Osteoblast (primary cell): ENCODE data around the gene MMEL1. TPM values are rescaled to one million over a fixed set of nuclear protein-coding genes. Genes with fewer than 3 reads are reported as not detected.

ENCODE experiments used
- DNase-seq: peaks from one replicate; pipeline ENCODE4 v3.0.0; 2011; ENCODE audit warnings: low spot score, mixed read lengths; ENCODE audit not compliant: insufficient read length; ENCODE audit errors: missing footprints
- H2AFZ ChIP-seq: 2 replicates; pipeline ENCODE4 v1.6.0; 2011; ENCODE audit warnings: mild to moderate bottlenecking, low read length
- H3K27ac ChIP-seq: 2 replicates; pipeline ENCODE4 v1.5.1; 2011; ENCODE audit warnings: mild to moderate bottlenecking, low read depth, low read length, moderate library complexity
- H3K27me3 ChIP-seq: 2 replicates; pipeline ENCODE4 v1.6.0; 2012; ENCODE audit warnings: mild to moderate bottlenecking, control low read depth, inconsistent platforms, low read length, moderate library complexity; ENCODE audit not compliant: insufficient read depth
- H3K36me3 ChIP-seq: 2 replicates; pipeline ENCODE4 v1.5.1; 2011; ENCODE audit warnings: mild to moderate bottlenecking, low read length, control low read depth, moderate library complexity; ENCODE audit not compliant: insufficient read depth
- H3K4me1 ChIP-seq: 2 replicates; pipeline ENCODE4 v1.5.1; 2011; ENCODE audit warnings: mild to moderate bottlenecking, low read length, control low read depth, moderate library complexity; ENCODE audit not compliant: insufficient read depth
- H3K4me2 ChIP-seq: 2 replicates; pipeline ENCODE4 v1.6.0; 2011; ENCODE audit warnings: mild to moderate bottlenecking, low read length; ENCODE audit not compliant: insufficient read depth
- H3K4me3 ChIP-seq: fragments of 200-600 bp; sonication (generic); 3 replicates; pipeline ENCODE4 v1.5.1; 2012; ENCODE audit warnings: mild to moderate bottlenecking, low read length, inconsistent platforms; ENCODE audit not compliant: insufficient read depth
- H3K79me2 ChIP-seq: 2 replicates; pipeline ENCODE4 v1.6.0; 2012; ENCODE audit warnings: mild to moderate bottlenecking, low read length, control low read depth, inconsistent platforms; ENCODE audit not compliant: insufficient read depth
- H3K9me3 ChIP-seq: 2 replicates; pipeline ENCODE4 v1.5.1; 2011; ENCODE audit warnings: low read depth, low read length, control low read depth
- H4K20me1 ChIP-seq: 2 replicates; pipeline ENCODE4 v1.6.0; 2012; ENCODE audit warnings: mild to moderate bottlenecking, low read length, control low read depth; ENCODE audit not compliant: insufficient read depth
- total RNA-seq: library from RNA; depleted of rRNA; stranded (reverse); fragments of >200 nt; gene quantifications from 2 replicates; pipeline ENCODE4 v1.2.3, GENCODE V29; 2012
- TF ChIP-seq, protein P1 (sequence below): IDR thresholded peaks from 2 replicates; pipeline ENCODE4 v1.5.1; 2011; ENCODE audit warnings: mild to moderate bottlenecking, low read depth, low read length, moderate library complexity; ENCODE audit errors: extremely low read depth

MMEL1 gene
- total RNA-seq, 1 donor: under 0.01 TPM

DNA sequence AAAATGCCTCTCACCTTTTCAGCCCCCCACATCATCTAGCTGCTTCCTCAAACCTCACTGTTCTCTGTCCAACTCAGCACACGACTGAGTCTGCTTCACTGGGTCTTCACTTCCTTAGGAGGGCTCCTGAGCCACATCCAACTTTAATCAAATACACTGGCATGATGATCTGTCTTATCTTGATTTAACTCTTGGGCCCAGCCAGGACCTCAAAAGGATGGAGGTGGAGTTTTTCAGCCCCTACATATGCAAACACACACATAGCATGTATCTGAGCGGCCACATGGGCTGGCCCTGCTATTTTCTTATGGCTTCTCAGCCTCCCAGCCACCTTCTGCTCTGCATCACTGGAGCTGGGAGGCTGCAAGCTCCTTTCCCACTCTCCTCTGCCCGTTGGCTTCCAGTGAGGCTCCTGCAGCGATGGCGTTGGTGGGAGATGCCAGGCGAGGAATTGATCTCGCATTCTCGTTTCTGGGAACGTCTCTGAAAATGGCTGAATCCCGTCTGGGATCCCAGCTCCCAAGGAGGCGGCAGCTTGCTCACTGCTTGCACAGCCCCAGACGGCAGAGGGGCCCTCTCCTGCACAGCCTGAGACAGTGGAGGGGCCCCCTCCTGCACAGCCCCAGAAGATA is 48.0 kb downstream of the MMEL1 start:
- no peak overlapping the region for H3K27ac ChIP-seq
- peak overlapping the region; percentile 96 for H3K4me2 ChIP-seq
- no peaks in the 10 kb centered on the region for H3K9me3 ChIP-seq
- peaks cover 8% of the 10 kb centered on the region for H3K4me1 ChIP-seq
- TF ChIP-seq, protein P1, sequence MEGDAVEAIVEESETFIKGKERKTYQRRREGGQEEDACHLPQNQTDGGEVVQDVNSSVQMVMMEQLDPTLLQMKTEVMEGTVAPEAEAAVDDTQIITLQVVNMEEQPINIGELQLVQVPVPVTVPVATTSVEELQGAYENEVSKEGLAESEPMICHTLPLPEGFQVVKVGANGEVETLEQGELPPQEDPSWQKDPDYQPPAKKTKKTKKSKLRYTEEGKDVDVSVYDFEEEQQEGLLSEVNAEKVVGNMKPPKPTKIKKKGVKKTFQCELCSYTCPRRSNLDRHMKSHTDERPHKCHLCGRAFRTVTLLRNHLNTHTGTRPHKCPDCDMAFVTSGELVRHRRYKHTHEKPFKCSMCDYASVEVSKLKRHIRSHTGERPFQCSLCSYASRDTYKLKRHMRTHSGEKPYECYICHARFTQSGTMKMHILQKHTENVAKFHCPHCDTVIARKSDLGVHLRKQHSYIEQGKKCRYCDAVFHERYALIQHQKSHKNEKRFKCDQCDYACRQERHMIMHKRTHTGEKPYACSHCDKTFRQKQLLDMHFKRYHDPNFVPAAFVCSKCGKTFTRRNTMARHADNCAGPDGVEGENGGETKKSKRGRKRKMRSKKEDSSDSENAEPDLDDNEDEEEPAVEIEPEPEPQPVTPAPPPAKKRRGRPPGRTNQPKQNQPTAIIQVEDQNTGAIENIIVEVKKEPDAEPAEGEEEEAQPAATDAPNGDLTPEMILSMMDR: no peak
- DNase-seq: peak; percentile 74
- H3K4me3 ChIP-seq: peak overlapping the region; percentile 86
- peaks cover 4% of the 10 kb centered on the region for H3K79me2 ChIP-seq
- no peaks in the 10 kb centered on the region for H3K36me3 ChIP-seq
- no peaks in the 10 kb centered on the region for H4K20me1 ChIP-seq
- H2AFZ ChIP-seq: peak overlapping the region; percentile 3
- no peaks in the 10 kb centered on the region for H3K27me3 ChIP-seq

DNA sequence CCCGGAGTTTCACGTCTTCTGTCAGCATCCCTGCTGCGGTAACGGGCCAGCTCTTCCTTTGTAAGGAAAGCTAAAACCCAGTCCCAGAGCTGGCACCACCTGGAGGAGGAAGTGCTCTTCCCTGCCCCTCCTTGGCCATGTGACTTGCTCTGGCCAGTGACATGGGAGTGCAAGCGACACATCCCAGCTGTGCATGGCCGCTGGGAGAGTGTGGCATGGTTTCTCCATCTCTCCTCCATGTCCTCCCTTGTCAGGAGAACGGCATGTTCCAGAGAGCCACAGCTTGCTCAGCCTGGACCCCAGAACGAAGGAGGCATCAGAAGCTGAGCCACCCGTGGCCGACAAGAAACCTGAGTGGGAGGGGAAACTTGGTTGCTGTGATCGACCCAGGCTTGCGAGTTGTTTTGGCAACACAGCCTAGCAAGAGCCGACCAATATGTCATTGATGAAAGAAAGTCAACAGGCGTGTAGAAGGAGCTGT is 48.9 kb downstream of the MMEL1 start:
- H2AFZ ChIP-seq: no peak overlapping the region
- DNase-seq: peak; percentile 69

DNA sequence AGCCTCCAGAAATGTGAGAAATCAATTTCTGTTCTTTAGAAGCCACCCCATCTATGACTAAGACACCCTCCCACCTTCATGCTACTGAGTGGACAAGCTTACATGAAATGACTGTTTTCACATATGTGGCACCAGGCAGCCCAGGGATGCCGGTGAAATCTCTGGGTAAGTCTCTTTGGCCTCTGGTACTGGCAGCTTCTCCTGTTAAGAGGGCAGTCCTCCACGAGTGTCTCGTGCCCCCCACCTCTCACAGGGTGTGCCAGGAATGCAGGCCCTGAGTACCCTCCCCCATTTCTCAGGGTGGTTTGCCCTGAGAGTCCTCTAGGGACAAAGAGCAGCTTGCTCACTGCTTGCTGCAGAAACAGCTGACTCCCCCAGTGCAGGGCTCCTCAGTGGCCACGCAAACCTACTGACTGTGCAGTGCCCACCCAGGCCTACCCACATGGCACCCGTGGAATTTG is 49.5 kb downstream of the MMEL1 start:
- peak; percentile 78 for DNase-seq
- H3K27me3 ChIP-seq: no peaks in the 10 kb centered on the region
- H3K4me3 ChIP-seq: no peak overlapping the region
- no peaks in the 10 kb centered on the region for H3K36me3 ChIP-seq
- H3K4me2 ChIP-seq: no peak overlapping the region
- peaks cover 8% of the 10 kb centered on the region for H3K4me1 ChIP-seq
- H3K27ac ChIP-seq: no peak overlapping the region
- TF ChIP-seq, protein P1: no peak
- H2AFZ ChIP-seq: no peak overlapping the region
- no peaks in the 10 kb centered on the region for H4K20me1 ChIP-seq
- no peaks in the 10 kb centered on the region for H3K9me3 ChIP-seq
- H3K79me2 ChIP-seq: peaks cover 4% of the 10 kb centered on the region

More for the DNA sequence above, 48.9 kb downstream of the MMEL1 start:
- Histone ChIP-seq H3K4me1 (peaks cover 8% of the 10 kb centered on the region), H3K27me3 (no peaks in the 10 kb centered on the region), H4K20me1 (no peaks in the 10 kb centered on the region), H3K4me2 (no peak overlapping the region), H3K36me3 (no peaks in the 10 kb centered on the region), H3K9me3 (no peaks in the 10 kb centered on the region), H3K79me2 (peaks cover 4% of the 10 kb centered on the region), H3K27ac (no peak overlapping the region), H3K4me3 (no peak overlapping the region)
- TF ChIP-seq, protein P1: no peak

DNA sequence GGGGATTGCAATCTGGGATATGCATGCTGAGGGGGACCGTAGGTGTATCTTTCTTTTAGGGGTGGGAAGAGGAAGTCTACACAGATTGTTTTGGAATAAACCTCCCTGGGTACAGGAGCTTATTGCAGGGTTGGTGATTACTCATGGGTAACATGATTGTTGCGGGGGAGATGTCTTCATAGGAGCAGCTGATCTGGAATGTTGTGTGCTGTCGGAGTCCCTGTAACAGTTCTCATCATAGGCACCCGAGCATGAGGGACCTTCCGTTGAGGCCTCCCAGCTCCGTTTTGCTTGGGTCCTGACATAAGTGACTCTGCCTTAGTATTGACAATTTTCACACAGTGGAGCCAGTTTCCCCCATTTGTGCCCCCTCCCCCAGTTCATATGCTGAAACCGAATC is 50.4 kb downstream of the MMEL1 start:
- Histone ChIP-seq H2AFZ (no peak overlapping the region), H3K4me3 (no peak overlapping the region), H3K27ac (no peak overlapping the region), H3K27me3 (no peaks in the 10 kb centered on the region), H4K20me1 (no peaks in the 10 kb centered on the region), H3K4me2 (no peak overlapping the region), H3K36me3 (no peaks in the 10 kb centered on the region), H3K79me2 (peaks cover 3% of the 10 kb centered on the region), H3K4me1 (peaks cover 8% of the 10 kb centered on the region), H3K9me3 (no peaks in the 10 kb centered on the region)
- DNase-seq: peak; percentile 87
- TF ChIP-seq, protein P1: no peak
